ENCODE measurements around the gene COX8C. TPM values are rescaled to one million over a fixed set of nuclear protein-coding genes. Genes with fewer than 3 reads are reported as not detected.
"Not testable (repeated sequence)": the region's sequence is repeated elsewhere in the genome, so short reads cannot be mapped to it uniquely, and the experiment has no call there.

Gene COX8C
- total and polyA plus RNA-seq, 7 donors: 0.35 to 0.54 TPM; not detected in 5

- Histone ChIP-seq H3K27me3 (ENCODE audit: insufficient read depth in 3 of 3, low read length in 2 of 3) (no peaks in the 10 kb centered on the region), H3K4me3 (no peak overlapping the region), H3K36me3 (ENCODE audit: insufficient read depth in 1 of 2, low read depth in 1 of 2) (no peaks in the 10 kb centered on the region), H3K9me3 (no peaks in the 10 kb centered on the region), H3K27ac (no peak overlapping the region), H3K4me1 (no peaks in the 10 kb centered on the region)
- ATAC-seq (no peak), DNase-seq (no peak)
- intact Hi-C loops (cut with DNase I): no loop called here
- TF ChIP-seq CTCF (IDR thresholded peaks at IDR 0.05): no peak
- 55 to 64% (median 63%) methylated on average over 1 of the region's 1 CpG for WGBS, 3 donors
Measured at GRCh38 chr14:93381644-93382043, 34.7 kb downstream of the COX8C start.

DNA sequence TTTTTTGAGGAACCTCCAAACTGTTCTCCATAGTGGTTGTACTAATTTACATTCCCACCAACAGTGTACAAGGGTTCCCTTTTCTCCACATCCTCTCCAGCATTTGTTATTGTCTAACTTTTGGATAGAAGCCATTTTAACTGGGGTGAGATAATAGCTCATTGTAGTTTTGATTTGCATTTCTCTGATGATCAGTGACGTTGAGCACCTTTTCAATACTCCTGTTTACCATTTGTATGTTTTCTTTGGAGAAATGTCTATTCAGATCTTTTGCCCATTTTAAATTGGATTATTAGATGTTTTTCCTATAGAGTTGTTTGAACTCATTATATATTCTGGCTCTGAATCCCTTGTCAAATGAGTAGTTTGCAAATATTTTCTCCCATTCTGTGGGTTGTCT lies 37.3 kb downstream of the COX8C start:
- H3K27ac ChIP-seq; intact Hi-C loops (cut with DNase I); H3K4me3 ChIP-seq; DNase-seq; H3K36me3 ChIP-seq (ENCODE audit: insufficient read depth in 1 of 2, low read depth in 1 of 2); ATAC-seq; H3K27me3 ChIP-seq (ENCODE audit: insufficient read depth in 3 of 3, low read length in 2 of 3); H3K4me1 ChIP-seq; H3K9me3 ChIP-seq: not testable (repeated sequence)
- 52 to 65% (median 57%) methylated on average over 1 of the region's 1 CpG for WGBS, 3 donors

GRCh38 chr14:93395231-93395630 lies 48.2 kb downstream of the COX8C start:
- intact Hi-C loops (cut with DNase I): no loop called here
- Histone ChIP-seq H3K4me1 (no peaks in the 10 kb centered on the region), H3K27me3 (ENCODE audit: insufficient read depth in 3 of 3, low read length in 2 of 3) (no peaks in the 10 kb centered on the region), H3K36me3 (ENCODE audit: insufficient read depth in 1 of 2, low read depth in 1 of 2) (no peaks in the 10 kb centered on the region), H3K4me3 (no peak overlapping the region), H3K27ac (no peak overlapping the region), H3K9me3 (peaks cover 3% of the 10 kb centered on the region)
- ATAC-seq: no peak
- TF ChIP-seq CTCF (IDR thresholded peaks at IDR 0.05): no peak
- DNase-seq: no peak

- no peaks in the 10 kb centered on the region for H3K27me3 ChIP-seq (ENCODE audit: insufficient read depth in 3 of 3, low read length in 2 of 3)
- no peak for TF ChIP-seq CTCF (IDR thresholded peaks at IDR 0.05)
- ATAC-seq: no peak
- no peak overlapping the region for H3K27ac ChIP-seq
- peaks cover 3% of the 10 kb centered on the region for H3K9me3 ChIP-seq
- no peaks in the 10 kb centered on the region for H3K4me1 ChIP-seq
- 84 to 96% (median 86%) methylated on average over 1 of the region's 1 CpG for WGBS, 3 donors
- H3K36me3 ChIP-seq (ENCODE audit: insufficient read depth in 1 of 2, low read depth in 1 of 2): no peaks in the 10 kb centered on the region
- intact Hi-C loops (cut with DNase I): no loop called here
- no peak for DNase-seq
- no peak overlapping the region for H3K4me3 ChIP-seq
Measured at GRCh38 chr14:93396456-93396855, 49.5 kb downstream of the COX8C start.

Other genes with a start within 250 kb of the COX8C start
- gene ITPK1, start 231.3 kb upstream of the COX8C start, total RNA-seq: 10 to 100 TPM; 33.7 to 51.0 (median 45.6) TPM
- gene ITPK1, start 231.3 kb upstream of the COX8C start, polyA plus RNA-seq: 10 to 100 TPM; 30.0 to 61.1 (median 32.5) TPM
- gene MOAP1, start 162.3 kb upstream of the COX8C start, total RNA-seq: 10 to 100 TPM; 28.4 to 49.2 (median 35.1) TPM
- 10 to 100 TPM; 20.5 to 53.6 (median 22.6) TPM for gene MOAP1, start 162.3 kb upstream of the COX8C start, polyA plus RNA-seq
- gene LYSET, start 161.9 kb upstream of the COX8C start, total RNA-seq: 10 to 100 TPM; 19.7 to 30.1 (median 24.4) TPM
- 10 to 100 TPM; 29.1 to 50.1 (median 37.0) TPM for gene LYSET, start 161.9 kb upstream of the COX8C start, polyA plus RNA-seq
- 10 to 100 TPM in 1 of 4 donors, 1 to 10 TPM in 3; 7.4 to 10.3 (median 7.6) TPM for gene GON7, start 140.1 kb upstream of the COX8C start, total RNA-seq
- gene GON7, start 140.1 kb upstream of the COX8C start, polyA plus RNA-seq: 10 to 100 TPM; 15.5 to 49.3 (median 23.3) TPM
- gene UBR7, start 139.9 kb upstream of the COX8C start, total RNA-seq: 10 to 100 TPM; 11.5 to 22.0 (median 14.5) TPM
- 10 to 100 TPM; 16.6 to 32.6 (median 20.2) TPM for gene UBR7, start 139.9 kb upstream of the COX8C start, polyA plus RNA-seq
- 10 to 100 TPM; 18.9 to 24.9 (median 22.6) TPM for gene BTBD7, start 14.1 kb upstream of the COX8C start, total RNA-seq
- 10 to 100 TPM in 1 of 3 donors, 1 to 10 TPM in 2; 6.0 to 13.3 (median 6.9) TPM for gene BTBD7, start 14.1 kb upstream of the COX8C start, polyA plus RNA-seq
- gene UNC79, start 83.8 kb downstream of the COX8C start, total RNA-seq: under 1 TPM; 0.17 to 0.88 (median 0.53) TPM
- under 1 TPM; 0.03 to 0.56 (median 0.05) TPM for gene UNC79, start 83.8 kb downstream of the COX8C start, polyA plus RNA-seq